SK-N-DZ (cell line): ENCODE measurements around the gene MSI2. TPM values are rescaled to one million over a fixed set of nuclear protein-coding genes. Genes with fewer than 3 reads are reported as not detected.
"Not testable (repeated sequence)": the region's sequence is repeated elsewhere in the genome, so short reads cannot be mapped to it uniquely, and the experiment has no call there.

Source experiments
- DNase-seq: peaks from one replicate; pipeline ENCODE4 v3.0.0-alpha.2; 2015; ENCODE audit warnings: low spot score
- polyA plus RNA-seq, 2 experiments: library from polyadenylated mRNA; depleted of rRNA; stranded (reverse); fragments of >200 nt; gene quantifications; 2 replicates each; pipeline ENCODE4 v1.2.3, GENCODE V29; 2014

The MSI2 gene
- polyA plus RNA-seq (2014; cell fraction: cytosol; rRNA removed) = 24.2 and 32.3 TPM in 2 replicates
- 19.7 and 28.7 TPM in 2 replicates for polyA plus RNA-seq (2014; cell fraction: nucleus; rRNA removed)

DNA sequence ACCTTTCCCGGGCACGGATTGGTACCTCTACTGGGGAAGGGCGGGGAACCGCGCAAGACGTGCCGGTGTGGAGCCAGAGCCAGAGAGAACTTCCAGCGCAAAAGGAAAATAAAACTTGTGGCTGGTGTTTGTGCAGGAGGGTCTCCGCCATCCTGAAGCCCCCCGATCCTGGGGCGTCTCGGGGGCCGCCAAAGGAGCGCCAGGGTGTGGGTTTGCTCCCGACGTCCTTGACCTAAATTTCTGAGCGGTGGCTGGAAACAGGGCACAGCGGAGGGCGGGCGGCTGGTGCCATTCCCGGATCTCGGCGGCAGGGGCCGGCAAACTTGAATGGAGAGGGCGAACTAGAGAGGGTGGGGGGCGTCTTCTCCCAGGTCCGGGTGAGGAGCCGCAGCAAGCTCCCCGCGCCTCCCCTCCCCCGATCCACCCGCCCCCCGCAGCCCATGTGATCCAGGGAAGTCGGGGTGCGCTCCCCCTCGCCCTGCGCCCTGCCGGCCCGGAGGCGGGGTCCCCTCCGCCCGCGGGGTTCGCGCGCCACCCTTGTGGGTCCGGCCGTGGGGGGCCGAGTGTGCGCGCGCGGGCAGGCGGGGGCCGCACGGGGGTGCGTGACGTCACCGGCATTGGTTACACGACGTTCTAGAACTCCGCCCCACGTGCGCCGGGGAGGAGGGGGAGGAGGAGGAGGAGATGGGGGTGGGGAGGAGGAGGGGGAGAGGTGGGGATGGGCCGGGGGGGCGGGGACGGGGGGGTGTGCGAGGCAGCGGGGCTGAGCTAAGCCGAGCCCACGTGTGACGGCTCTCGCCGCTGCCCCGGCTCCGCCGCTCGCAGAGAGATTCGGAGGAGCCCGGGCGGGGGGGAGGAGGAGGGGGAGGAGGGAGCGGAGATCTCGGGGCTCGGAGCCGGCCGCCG, at the start of gene MSI2:
TSS of gene MSI2 (plus strand) at position 748 of the 906 bp plus-strand sequence. CDS start 220 bp downstream, outside the sequence.
- peak; percentile 79 for DNase-seq

DNA sequence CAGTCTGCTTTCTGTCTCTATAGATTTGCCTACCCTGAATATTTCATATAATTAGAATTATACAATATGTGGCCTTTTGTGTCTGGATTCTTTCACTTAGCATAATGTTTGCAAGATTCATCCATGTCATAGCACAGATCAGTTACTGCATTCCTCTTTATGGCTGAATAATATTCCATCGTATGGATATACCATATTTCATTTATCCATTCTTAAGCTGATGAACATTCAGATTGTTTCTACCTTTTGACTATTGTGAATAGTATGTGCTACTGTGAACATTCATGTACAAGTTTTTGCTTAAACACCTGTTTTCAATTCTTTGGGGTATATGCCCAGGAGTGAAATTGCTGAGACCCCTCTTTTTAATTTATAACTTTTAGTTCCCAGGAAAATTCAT, 49.4 kb upstream of the MSI2 start:
- no peak for DNase-seq

- no peak for DNase-seq
Observed at GRCh38 chr17:57207396-57207795, 48.9 kb upstream of the MSI2 start.

DNA sequence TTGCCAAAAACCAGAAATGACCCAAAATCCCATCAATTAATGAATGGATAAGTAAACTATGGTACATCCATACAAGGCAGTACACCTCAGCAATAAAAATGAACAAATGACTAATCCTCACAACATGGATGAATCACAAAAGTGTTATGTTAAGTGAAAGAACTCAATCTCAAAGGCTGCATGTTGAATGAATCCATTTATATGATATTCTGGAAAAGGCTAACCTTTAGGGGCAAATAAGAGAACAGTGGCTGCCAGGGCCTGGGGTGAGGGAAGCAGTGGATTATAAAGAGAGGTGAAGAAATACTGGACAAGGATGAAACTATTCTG, 46.1 kb upstream of the MSI2 start:
- DNase-seq = no peak

- DNase-seq = no peak
Observed at GRCh38 chr17:57210972-57211411, 45.3 kb upstream of the MSI2 start.

- DNase-seq = no peak
Observed at GRCh38 chr17:57211543-57211942, 44.8 kb upstream of the MSI2 start.

DNA sequence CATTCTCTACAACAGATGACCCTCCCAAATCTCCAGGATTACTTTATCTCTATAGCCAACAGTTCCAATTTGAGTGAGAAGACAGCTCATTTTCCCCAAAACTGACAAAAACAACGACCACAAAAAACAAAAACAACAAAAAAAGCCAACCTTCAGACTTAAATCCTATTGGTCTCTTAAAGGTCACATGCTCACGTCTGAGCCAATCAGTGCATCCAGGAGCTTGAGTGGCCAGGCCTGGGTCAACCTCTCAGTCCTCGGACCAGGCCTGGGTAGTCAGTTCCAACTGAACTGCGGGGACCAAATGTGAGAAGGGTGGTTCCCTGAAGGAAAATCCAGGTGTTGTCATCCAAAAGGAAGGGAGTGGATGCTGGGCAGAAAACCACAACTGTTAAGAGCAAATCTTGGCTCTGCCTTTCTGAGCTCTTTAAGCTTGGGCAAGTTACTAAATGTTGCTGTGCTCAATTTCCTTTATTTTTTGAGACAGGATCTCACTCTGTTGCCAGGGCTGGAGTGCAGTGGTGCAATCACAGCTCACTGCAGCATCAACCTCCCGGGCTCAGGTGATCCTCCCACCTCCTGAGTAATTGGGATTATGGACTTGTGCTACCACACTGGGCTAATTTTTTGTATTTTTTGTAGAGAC, 43.0 kb upstream of the MSI2 start:
- no peak for DNase-seq

- DNase-seq = no peak
Observed at GRCh38 chr17:57215317-57215716, 41.0 kb upstream of the MSI2 start.

GRCh38 chr17:57221366-57222350, 34.7 kb upstream of the MSI2 start:
- DNase-seq = no peak

GRCh38 chr17:57222422-57222821, 33.9 kb upstream of the MSI2 start:
- not testable (repeated sequence) for DNase-seq

DNA sequence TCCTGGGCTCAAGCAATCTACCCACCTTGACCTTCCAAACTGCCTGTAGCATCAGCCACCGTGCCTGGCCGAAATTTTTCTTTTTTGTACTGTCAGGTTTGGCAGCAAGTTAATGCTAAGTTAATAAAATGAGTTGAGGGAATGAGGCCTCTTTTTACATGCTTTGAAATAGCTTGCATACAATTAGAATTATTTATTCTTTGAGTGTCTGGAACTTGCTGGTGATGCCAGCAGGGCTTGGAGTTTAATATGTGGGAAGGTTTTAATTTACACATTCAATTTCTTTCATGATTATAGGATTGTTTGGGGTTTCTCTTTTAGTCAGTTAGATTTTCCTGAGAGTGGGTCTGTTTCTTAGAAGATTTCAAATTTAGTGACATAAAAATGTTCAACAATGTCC, 31.2 kb upstream of the MSI2 start:
- DNase-seq = no peak

GRCh38 chr17:57226793-57227192, 29.5 kb upstream of the MSI2 start:
- DNase-seq = no peak

DNA sequence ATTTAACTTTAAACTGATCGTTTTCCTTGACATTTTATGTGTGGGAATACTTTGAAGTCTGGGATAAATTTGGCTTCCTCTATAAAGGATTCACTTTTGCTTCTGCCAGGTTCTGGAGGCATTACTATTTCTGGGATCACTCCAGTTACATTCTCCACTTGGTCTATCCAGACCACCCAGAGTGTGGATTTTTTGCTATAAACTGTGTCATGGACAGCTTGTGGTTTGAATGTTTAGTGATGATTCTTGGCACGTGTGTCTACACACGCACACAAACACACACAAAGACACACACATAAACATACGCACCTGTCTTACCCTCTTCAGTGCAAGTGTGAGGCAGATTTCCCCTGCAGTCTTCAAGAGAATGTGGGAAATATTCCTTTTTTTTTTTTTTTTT, 27.4 kb upstream of the MSI2 start:
- no peak for DNase-seq

DNA sequence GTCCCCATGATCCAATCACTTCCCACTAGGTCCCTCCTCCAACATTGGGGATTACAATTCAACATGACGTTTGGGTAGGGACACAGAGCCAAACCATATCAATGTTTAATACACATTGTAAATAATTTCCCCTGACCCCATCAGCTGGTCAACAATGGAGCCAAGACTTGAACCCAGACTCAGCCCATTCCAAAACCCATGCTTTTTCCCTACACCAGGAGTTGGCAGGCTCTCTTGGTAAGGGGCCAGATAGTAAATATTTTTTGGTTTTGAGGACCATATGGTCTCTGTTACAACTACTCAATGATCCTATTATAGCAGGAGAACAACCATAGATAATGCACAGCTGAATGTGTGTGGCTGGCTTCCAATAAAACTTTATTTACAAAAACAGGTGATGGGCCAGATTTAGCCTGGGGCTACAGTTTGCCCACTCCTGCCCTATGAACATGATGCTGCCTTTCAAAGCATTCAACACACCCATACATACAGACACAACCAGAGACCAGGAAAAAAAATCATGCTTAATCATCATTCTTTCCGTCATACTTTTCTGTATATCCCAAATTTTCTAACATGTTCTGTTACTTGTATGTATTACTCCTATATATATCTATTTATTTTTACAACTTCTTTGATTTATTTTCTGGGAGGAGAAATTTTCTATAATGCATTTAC, 22.1 kb upstream of the MSI2 start:
- DNase-seq = no peak

DNA sequence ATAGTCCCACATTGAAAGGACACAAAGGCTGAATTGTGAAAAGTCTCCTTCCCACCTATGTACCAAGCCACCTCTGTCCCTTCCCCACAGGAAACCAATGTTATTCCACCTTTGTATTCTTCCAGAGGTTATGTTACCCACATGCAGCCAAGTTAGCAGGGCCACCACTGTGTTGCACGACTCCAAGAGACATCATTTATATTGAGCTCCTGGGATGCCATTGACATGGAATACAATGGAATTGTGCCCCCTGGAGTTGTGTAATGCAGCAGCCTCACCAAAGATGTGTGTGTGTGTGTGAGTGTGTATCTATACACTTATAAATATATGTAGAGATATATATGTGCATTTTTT, 21.6 kb upstream of the MSI2 start:
- no peak for DNase-seq

GRCh38 chr17:57235124-57235523, 21.2 kb upstream of the MSI2 start:
- no peak for DNase-seq

- no peak for DNase-seq
Observed at GRCh38 chr17:57236686-57237299, 19.5 kb upstream of the MSI2 start.

DNA sequence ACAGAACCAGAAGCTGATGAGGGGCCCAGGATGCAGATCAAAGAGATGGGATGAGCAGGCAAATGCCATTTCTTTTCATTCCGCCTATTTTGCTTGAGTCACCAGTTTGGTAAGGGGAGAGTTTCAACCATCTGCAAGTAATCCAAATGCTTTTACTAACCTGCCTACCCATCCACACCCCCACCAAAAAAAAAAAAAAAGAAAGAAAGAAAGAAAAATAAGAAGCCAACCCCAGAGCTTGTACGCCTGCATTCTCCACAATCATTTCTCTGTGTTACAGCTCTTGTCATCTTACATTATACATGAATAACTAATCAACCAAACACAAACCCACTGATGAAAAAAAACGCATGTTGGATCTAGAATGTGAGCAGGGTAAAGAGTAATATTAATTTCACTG, 15.7 kb upstream of the MSI2 start:
- DNase-seq = no peak

DNA sequence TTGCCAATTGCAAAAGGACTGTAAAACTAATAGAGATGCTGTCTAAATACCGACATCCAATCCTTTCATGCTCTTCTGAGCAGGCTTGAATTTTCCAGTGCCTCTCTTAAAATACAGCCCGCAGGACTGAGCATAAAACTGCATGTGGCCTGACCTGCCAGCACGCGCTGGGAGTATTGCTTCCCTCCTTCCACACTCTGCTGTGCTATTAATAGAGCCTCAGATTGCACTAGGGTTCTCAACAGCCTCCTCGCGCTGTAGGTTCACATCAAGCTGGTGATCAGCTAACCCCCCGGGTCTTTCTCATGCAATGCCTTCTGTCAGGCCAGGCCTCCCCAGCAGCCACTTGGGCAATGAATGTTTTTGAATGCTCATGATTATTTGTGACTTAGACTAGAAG, 14.2 kb upstream of the MSI2 start:
- no peak for DNase-seq

GRCh38 chr17:57243171-57243622, 13.1 kb upstream of the MSI2 start:
- DNase-seq = peak; percentile 72

GRCh38 chr17:57245786-57246185, 10.5 kb upstream of the MSI2 start:
- no peak for DNase-seq
